ENCODE data around the gene PKP3. TPM values are rescaled to one million over a fixed set of nuclear protein-coding genes. Genes with fewer than 3 reads are reported as not detected.
"Not testable (repeated sequence)": the region's sequence is repeated elsewhere in the genome, so short reads cannot be mapped to it uniquely, and the experiment has no call there.

The PKP3 gene
- total and polyA plus RNA-seq, 10 donors, result 0.09 to 2.8 (median 0.44) TPM; not detected in 4

GRCh38 chr11:424232-424631, 30.2 kb downstream of the PKP3 start:
- no peak overlapping the region for H3K4me3 ChIP-seq
- no peak overlapping the region for H3K27ac ChIP-seq
- TF ChIP-seq, protein P1, sequence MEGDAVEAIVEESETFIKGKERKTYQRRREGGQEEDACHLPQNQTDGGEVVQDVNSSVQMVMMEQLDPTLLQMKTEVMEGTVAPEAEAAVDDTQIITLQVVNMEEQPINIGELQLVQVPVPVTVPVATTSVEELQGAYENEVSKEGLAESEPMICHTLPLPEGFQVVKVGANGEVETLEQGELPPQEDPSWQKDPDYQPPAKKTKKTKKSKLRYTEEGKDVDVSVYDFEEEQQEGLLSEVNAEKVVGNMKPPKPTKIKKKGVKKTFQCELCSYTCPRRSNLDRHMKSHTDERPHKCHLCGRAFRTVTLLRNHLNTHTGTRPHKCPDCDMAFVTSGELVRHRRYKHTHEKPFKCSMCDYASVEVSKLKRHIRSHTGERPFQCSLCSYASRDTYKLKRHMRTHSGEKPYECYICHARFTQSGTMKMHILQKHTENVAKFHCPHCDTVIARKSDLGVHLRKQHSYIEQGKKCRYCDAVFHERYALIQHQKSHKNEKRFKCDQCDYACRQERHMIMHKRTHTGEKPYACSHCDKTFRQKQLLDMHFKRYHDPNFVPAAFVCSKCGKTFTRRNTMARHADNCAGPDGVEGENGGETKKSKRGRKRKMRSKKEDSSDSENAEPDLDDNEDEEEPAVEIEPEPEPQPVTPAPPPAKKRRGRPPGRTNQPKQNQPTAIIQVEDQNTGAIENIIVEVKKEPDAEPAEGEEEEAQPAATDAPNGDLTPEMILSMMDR (IDR thresholded peaks at IDR 0.05 in 8 of 11, conservative IDR thresholded peaks at IDR 0.05 in 3 of 11), result no peak
- TF ChIP-seq POLR2A (IDR thresholded peaks at IDR 0.05), result no peak
- TF ChIP-seq POLR2AphosphoS5 (IDR thresholded peaks at IDR 0.05), result no peak
- intact Hi-C loops (cut with DNase I; ENCODE audit: low total_unique reads), result no loop called here
- peaks cover 0 to 8% (median 0%) of the 10 kb centered on the region in 7 donors for H3K27me3 ChIP-seq (replicated peaks in 1 of 7)
- WGBS, 5 donors, result 88 to 95% (median 91%) methylated on average over 4 of the region's 4 CpGs
- H3K4me1 ChIP-seq, result no peaks in the 10 kb centered on the region
- no peaks in the 10 kb centered on the region for H3K9me3 ChIP-seq
- DNase-seq, result no peak
- peaks cover 0 to 9% (median 0%) of the 10 kb centered on the region in 6 donors for H3K36me3 ChIP-seq

DNA sequence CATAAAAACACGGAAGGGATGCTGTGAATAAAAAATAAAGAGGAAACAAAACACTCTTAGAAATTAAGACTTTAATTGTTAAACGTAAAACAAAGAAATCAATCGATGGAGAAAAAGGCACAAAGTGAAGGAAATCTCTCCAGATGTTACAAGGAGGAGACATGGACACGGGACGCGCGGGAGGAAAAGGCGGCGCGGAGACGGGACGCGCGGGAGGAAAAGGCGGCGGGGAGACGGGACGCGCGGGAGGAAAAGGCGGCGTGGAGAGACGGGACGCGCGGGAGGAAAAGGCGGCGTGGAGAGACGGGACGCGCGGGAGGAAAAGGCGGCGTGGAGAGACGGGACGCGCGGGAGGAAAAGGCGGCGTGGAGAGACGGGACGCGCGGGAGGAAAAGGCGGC, 30.8 kb downstream of the PKP3 start:
- H3K9me3 ChIP-seq; H3K27ac ChIP-seq; H3K27me3 ChIP-seq (replicated peaks in 1 of 7); H3K36me3 ChIP-seq; intact Hi-C loops (cut with DNase I; ENCODE audit: low total_unique reads); H3K4me3 ChIP-seq; DNase-seq; H3K4me1 ChIP-seq: not testable (repeated sequence)
- 49 to 72% (median 62%) methylated on average over 26 to 39 of the region's 45 CpGs for WGBS, 5 donors

GRCh38 chr11:425301-425700, 31.3 kb downstream of the PKP3 start:
- no peak for DNase-seq
- intact Hi-C loops (cut with DNase I; ENCODE audit: low total_unique reads), result no loop called here
- Histone ChIP-seq H3K4me1 (no peaks in the 10 kb centered on the region), H3K27me3 (replicated peaks in 1 of 7) (peaks cover 0 to 8% (median 0%) of the 10 kb centered on the region in 7 donors), H3K27ac (no peak overlapping the region), H3K36me3 (peaks cover 0 to 9% (median 0%) of the 10 kb centered on the region in 6 donors), H3K9me3 (no peaks in the 10 kb centered on the region), H3K4me3 (no peak overlapping the region)
- TF ChIP-seq, protein P1 (IDR thresholded peaks at IDR 0.05 in 8 of 11, conservative IDR thresholded peaks at IDR 0.05 in 3 of 11), result no peak
- TF ChIP-seq POLR2A (IDR thresholded peaks at IDR 0.05) (no peak), POLR2AphosphoS5 (IDR thresholded peaks at IDR 0.05) (no peak)
- 72 to 84% (median 76%) methylated on average over 4 of the region's 4 CpGs for WGBS, 5 donors

GRCh38 chr11:426851-427250, 32.8 kb downstream of the PKP3 start:
- 82 to 95% (median 90%) methylated on average over 8 of the region's 8 CpGs for WGBS, 5 donors
- H3K9me3 ChIP-seq, result no peaks in the 10 kb centered on the region

More at GRCh38 chr11:426851-427250, 32.8 kb downstream of the PKP3 start:
- intact Hi-C loops (cut with DNase I; ENCODE audit: low total_unique reads), result no loop called here
- Histone ChIP-seq H3K4me3 (no peak overlapping the region), H3K4me1 (no peaks in the 10 kb centered on the region), H3K36me3 (peaks cover 0 to 9% (median 0%) of the 10 kb centered on the region in 6 donors), H3K27me3 (replicated peaks in 1 of 7) (peaks cover 0 to 8% (median 0%) of the 10 kb centered on the region in 7 donors), H3K27ac (no peak overlapping the region)
- peak; percentile 52 for DNase-seq
- TF ChIP-seq POLR2A (IDR thresholded peaks at IDR 0.05) (no peak), POLR2AphosphoS5 (IDR thresholded peaks at IDR 0.05) (no peak)
- TF ChIP-seq, protein P1 (IDR thresholded peaks at IDR 0.05 in 8 of 11, conservative IDR thresholded peaks at IDR 0.05 in 3 of 11), result no peak

Measured in spleen (tissue), 11 donors.